Neural progenitor cell (in vitro differentiated cells): ENCODE measurements around the gene SKOR1. TPM values are rescaled to one million over a fixed set of nuclear protein-coding genes. Genes with fewer than 3 reads are reported as not detected.

Source experiments
- DNase-seq: peaks from one replicate; pipeline ENCODE4 v3.0.0-alpha.2; 2016; ENCODE audit warnings: low spot score
- H2AFZ ChIP-seq: fragments of 200-600 bp; sonication (generic); replicated peaks from 2 replicates; pipeline ENCODE4 v1.6.1; 2016; ENCODE audit warnings: antibody characterized with exemption
- H3F3A ChIP-seq: fragments of 200-600 bp; sonication (generic); 2 replicates; pipeline ENCODE4 v1.6.1; 2016; ENCODE audit warnings: antibody characterized with exemption, low read depth
- H3K27ac ChIP-seq: fragments of 200-600 bp; sonication (generic); 2 replicates; pipeline ENCODE4 v1.5.1; 2016; ENCODE audit warnings: mild to moderate bottlenecking
- H3K27me3 ChIP-seq: fragments of 200-600 bp; sonication (generic); 2 replicates; pipeline ENCODE4 v1.6.1; 2016; ENCODE audit warnings: mild to moderate bottlenecking, moderate library complexity
- H3K36me3 ChIP-seq: fragments of 200-600 bp; sonication (generic); 2 replicates; pipeline ENCODE4 v1.5.1; 2016
- H3K4me1 ChIP-seq: fragments of 200-600 bp; sonication (generic); 2 replicates; pipeline ENCODE4 v1.6.1; 2016; ENCODE audit warnings: mixed run types
- H3K4me2 ChIP-seq: fragments of 200-600 bp; sonication (generic); 2 replicates; pipeline ENCODE4 v1.6.1; 2016
- H3K4me3 ChIP-seq: fragments of 200-600 bp; sonication (generic); 2 replicates; pipeline ENCODE4 v1.5.1; 2016
- H3K79me2 ChIP-seq: fragments of 200-600 bp; sonication (generic); 2 replicates; pipeline ENCODE4 v1.6.1; 2016; ENCODE audit warnings: low read depth
- H3K9ac ChIP-seq: fragments of 200-600 bp; sonication (generic); 2 replicates; pipeline ENCODE4 v1.6.1; 2016
- H3K9me3 ChIP-seq: fragments of 200-600 bp; sonication (generic); 2 replicates; pipeline ENCODE4 v1.5.1; 2016; ENCODE audit warnings: low read depth
- H4K20me1 ChIP-seq: fragments of 200-600 bp; sonication (generic); 2 replicates; pipeline ENCODE4 v1.6.1; 2016; ENCODE audit warnings: low read depth
- H3K27ac Mint-ChIP-seq: 3 replicates; pipeline ENCODE4 v1.8.0; 2021; ENCODE audit warnings: mixed read lengths
- H3K27me3 Mint-ChIP-seq: 2 replicates; pipeline ENCODE4 v1.8.0; 2022; ENCODE audit warnings: low read depth, mild to moderate bottlenecking, inconsistent platforms, moderate library complexity, mixed read lengths; ENCODE audit not compliant: insufficient read depth
- H3K36me3 Mint-ChIP-seq: 3 replicates; pipeline ENCODE4 v1.8.0; 2021; ENCODE audit warnings: mixed read lengths
- H3K4me1 Mint-ChIP-seq: 3 replicates; pipeline ENCODE4 v1.8.0; 2021; ENCODE audit warnings: mixed read lengths
- H3K4me3 Mint-ChIP-seq: 3 replicates; pipeline ENCODE4 v1.8.0; 2021; ENCODE audit warnings: mild to moderate bottlenecking, moderate library complexity, mixed read lengths
- H3K9me3 Mint-ChIP-seq: 3 replicates; pipeline ENCODE4 v1.8.0; 2020; ENCODE audit warnings: mixed read lengths
- EZH2 ChIP-seq: fragments of 200-600 bp; sonication (generic); IDR thresholded peaks from 2 replicates; pipeline ENCODE4 v1.6.1; 2017; ENCODE audit warnings: antibody characterized with exemption, mild to moderate bottlenecking, moderate library complexity
- EZH2phosphoT487 ChIP-seq: fragments of 200-600 bp; sonication (generic); IDR thresholded peaks from 2 replicates; pipeline ENCODE4 v1.6.1; 2017; ENCODE audit warnings: antibody characterized with exemption
- total RNA-seq: library from RNA; depleted of rRNA; stranded (reverse); fragments of >200 nt; gene quantifications from 2 replicates; pipeline ENCODE4 v1.2.3, GENCODE V29; 2015; ENCODE audit warnings: low replicate concordance
- TF ChIP-seq, protein P1 (sequence below): fragments of 200-600 bp; sonication (generic); IDR thresholded peaks from 2 replicates; pipeline ENCODE4 v1.5.1; 2017; ENCODE audit warnings: antibody characterized with exemption, mild to moderate bottlenecking

SKOR1 gene
- total RNA-seq, 1 donor from 2014 or later, result 0.51 TPM

GRCh38 chr15:67820992-67821783 lies 4.1 kb upstream of the SKOR1 start:
- peaks cover 24% of the 10 kb centered on the region for H3K4me1 Mint-ChIP-seq
- peak overlapping the region; percentile 65 for H3K4me2 ChIP-seq

GRCh38 chr15:67821784-67822440 lies 3.4 kb upstream of the SKOR1 start:
- Mint-ChIP-seq H3K27ac (no peak overlapping the region), H3K27me3 (peaks cover 77% of the 10 kb centered on the region), H3K9me3 (peaks cover 11% of the 10 kb centered on the region), H3K4me1 (peaks cover 26% of the 10 kb centered on the region), H3K4me3 (peak overlapping the region; percentile 83), H3K36me3 (no peaks in the 10 kb centered on the region)
- Histone ChIP-seq H3K9me3 (no peaks in the 10 kb centered on the region), H3K27ac (no peak overlapping the region), H2AFZ (no peak overlapping the region), H4K20me1 (peaks cover 69% of the 10 kb centered on the region), H3K27me3 (peaks cover 100% of the 10 kb centered on the region), H3K79me2 (no peaks in the 10 kb centered on the region), H3F3A (peaks cover 32% of the 10 kb centered on the region), H3K4me3 (peak overlapping the region; percentile 4), H3K9ac (no peak overlapping the region), H3K4me1 (peaks cover 39% of the 10 kb centered on the region), H3K36me3 (no peaks in the 10 kb centered on the region), H3K4me2 (peak overlapping the region; percentile 65)
- peak; percentile 94 for TF ChIP-seq EZH2phosphoT487
- TF ChIP-seq EZH2, result peak; percentile 96
- TF ChIP-seq, protein P1, sequence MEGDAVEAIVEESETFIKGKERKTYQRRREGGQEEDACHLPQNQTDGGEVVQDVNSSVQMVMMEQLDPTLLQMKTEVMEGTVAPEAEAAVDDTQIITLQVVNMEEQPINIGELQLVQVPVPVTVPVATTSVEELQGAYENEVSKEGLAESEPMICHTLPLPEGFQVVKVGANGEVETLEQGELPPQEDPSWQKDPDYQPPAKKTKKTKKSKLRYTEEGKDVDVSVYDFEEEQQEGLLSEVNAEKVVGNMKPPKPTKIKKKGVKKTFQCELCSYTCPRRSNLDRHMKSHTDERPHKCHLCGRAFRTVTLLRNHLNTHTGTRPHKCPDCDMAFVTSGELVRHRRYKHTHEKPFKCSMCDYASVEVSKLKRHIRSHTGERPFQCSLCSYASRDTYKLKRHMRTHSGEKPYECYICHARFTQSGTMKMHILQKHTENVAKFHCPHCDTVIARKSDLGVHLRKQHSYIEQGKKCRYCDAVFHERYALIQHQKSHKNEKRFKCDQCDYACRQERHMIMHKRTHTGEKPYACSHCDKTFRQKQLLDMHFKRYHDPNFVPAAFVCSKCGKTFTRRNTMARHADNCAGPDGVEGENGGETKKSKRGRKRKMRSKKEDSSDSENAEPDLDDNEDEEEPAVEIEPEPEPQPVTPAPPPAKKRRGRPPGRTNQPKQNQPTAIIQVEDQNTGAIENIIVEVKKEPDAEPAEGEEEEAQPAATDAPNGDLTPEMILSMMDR, result peak; percentile 17
- DNase-seq, result peak; percentile 48

More at GRCh38 chr15:67820992-67821783, 4.1 kb upstream of the SKOR1 start:
- H3K9me3 ChIP-seq, result no peaks in the 10 kb centered on the region
- H3K36me3 ChIP-seq, result no peaks in the 10 kb centered on the region
- peaks cover 62% of the 10 kb centered on the region for H4K20me1 ChIP-seq
- Mint-ChIP-seq H3K36me3 (no peaks in the 10 kb centered on the region), H3K27ac (no peak overlapping the region), H3K9me3 (peaks cover 15% of the 10 kb centered on the region), H3K4me3 (peak overlapping the region; percentile 83), H3K27me3 (peaks cover 77% of the 10 kb centered on the region)
- H3K79me2 ChIP-seq, result no peaks in the 10 kb centered on the region
- peaks cover 39% of the 10 kb centered on the region for H3K4me1 ChIP-seq
- peaks cover 99% of the 10 kb centered on the region for H3K27me3 ChIP-seq
- peak; percentile 89 for DNase-seq
- no peak overlapping the region for H3K27ac ChIP-seq
- no peak overlapping the region for H2AFZ ChIP-seq
- H3F3A ChIP-seq, result peaks cover 32% of the 10 kb centered on the region
- no peak overlapping the region for H3K4me3 ChIP-seq
- TF ChIP-seq, protein P1, result no peak
- peak; percentile 33 for TF ChIP-seq EZH2
- TF ChIP-seq EZH2phosphoT487, result peak; percentile 33
- H3K9ac ChIP-seq, result no peak overlapping the region

- H3K4me3 Mint-ChIP-seq, result peak overlapping the region; percentile 75
- Histone ChIP-seq H3K4me3 (peak overlapping the region; percentile 43), H3K79me2 (no peaks in the 10 kb centered on the region), H3K4me2 (peak overlapping the region; percentile 77), H2AFZ (no peak overlapping the region), H3K36me3 (no peaks in the 10 kb centered on the region), H3K9me3 (no peaks in the 10 kb centered on the region), H3F3A (peaks cover 32% of the 10 kb centered on the region), H3K27me3 (peaks cover 100% of the 10 kb centered on the region), H3K9ac (no peak overlapping the region), H4K20me1 (peaks cover 77% of the 10 kb centered on the region), H3K27ac (no peak overlapping the region), H3K4me1 (peaks cover 39% of the 10 kb centered on the region)
- no peak for DNase-seq
- TF ChIP-seq EZH2phosphoT487, result no peak
- no peak for TF ChIP-seq EZH2
- TF ChIP-seq, protein P1, result no peak
- peaks cover 26% of the 10 kb centered on the region for H3K4me1 Mint-ChIP-seq
- H3K27me3 Mint-ChIP-seq, result peaks cover 71% of the 10 kb centered on the region
- H3K27ac Mint-ChIP-seq, result no peak overlapping the region
- peaks cover 8% of the 10 kb centered on the region for H3K9me3 Mint-ChIP-seq
- H3K36me3 Mint-ChIP-seq, result no peaks in the 10 kb centered on the region
Observed at GRCh38 chr15:67822537-67823313, 2.6 kb upstream of the SKOR1 start.
